Epithelial cell of esophagus (primary cell): ENCODE results near the gene IRGQ.
"Not testable (repeated sequence)": the region's sequence is repeated elsewhere in the genome, so short reads cannot be mapped to it uniquely, and the experiment has no call there.

Experiments
- DNase-seq: peaks from one replicate; pipeline ENCODE4 v3.0.0; 2010; ENCODE audit warnings: low read depth
- H3K4me3 ChIP-seq: 2 replicates; pipeline ENCODE4 v1.5.1; 2011; ENCODE audit warnings: mild to moderate bottlenecking, low read length, control low read depth
- TF ChIP-seq, protein P1 (sequence below): IDR thresholded peaks from 2 replicates; pipeline ENCODE4 v1.5.1; 2011; ENCODE audit warnings: low read depth, mild to moderate bottlenecking, low read length, control low read depth, inconsistent platforms; ENCODE audit not compliant: insufficient read depth; ENCODE audit errors: missing control alignments

Gene IRGQ

DNA sequence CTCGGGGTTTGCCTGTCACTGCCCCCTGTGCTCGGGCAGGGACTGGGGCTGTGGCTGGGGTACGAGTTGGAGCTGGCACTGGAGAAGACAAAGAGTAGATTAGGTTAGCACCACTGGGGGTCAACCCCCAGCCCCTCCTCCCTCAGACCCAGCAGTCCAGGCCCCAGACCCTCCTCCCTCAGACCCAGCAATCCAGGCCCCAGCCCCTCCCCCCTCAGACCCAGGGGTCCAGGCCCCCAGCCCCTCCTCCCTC is 43.8 kb downstream of the IRGQ start:
- TF ChIP-seq, protein P1, sequence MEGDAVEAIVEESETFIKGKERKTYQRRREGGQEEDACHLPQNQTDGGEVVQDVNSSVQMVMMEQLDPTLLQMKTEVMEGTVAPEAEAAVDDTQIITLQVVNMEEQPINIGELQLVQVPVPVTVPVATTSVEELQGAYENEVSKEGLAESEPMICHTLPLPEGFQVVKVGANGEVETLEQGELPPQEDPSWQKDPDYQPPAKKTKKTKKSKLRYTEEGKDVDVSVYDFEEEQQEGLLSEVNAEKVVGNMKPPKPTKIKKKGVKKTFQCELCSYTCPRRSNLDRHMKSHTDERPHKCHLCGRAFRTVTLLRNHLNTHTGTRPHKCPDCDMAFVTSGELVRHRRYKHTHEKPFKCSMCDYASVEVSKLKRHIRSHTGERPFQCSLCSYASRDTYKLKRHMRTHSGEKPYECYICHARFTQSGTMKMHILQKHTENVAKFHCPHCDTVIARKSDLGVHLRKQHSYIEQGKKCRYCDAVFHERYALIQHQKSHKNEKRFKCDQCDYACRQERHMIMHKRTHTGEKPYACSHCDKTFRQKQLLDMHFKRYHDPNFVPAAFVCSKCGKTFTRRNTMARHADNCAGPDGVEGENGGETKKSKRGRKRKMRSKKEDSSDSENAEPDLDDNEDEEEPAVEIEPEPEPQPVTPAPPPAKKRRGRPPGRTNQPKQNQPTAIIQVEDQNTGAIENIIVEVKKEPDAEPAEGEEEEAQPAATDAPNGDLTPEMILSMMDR, result no peak
- no peak overlapping the region for H3K4me3 ChIP-seq
- DNase-seq, result no peak

DNA sequence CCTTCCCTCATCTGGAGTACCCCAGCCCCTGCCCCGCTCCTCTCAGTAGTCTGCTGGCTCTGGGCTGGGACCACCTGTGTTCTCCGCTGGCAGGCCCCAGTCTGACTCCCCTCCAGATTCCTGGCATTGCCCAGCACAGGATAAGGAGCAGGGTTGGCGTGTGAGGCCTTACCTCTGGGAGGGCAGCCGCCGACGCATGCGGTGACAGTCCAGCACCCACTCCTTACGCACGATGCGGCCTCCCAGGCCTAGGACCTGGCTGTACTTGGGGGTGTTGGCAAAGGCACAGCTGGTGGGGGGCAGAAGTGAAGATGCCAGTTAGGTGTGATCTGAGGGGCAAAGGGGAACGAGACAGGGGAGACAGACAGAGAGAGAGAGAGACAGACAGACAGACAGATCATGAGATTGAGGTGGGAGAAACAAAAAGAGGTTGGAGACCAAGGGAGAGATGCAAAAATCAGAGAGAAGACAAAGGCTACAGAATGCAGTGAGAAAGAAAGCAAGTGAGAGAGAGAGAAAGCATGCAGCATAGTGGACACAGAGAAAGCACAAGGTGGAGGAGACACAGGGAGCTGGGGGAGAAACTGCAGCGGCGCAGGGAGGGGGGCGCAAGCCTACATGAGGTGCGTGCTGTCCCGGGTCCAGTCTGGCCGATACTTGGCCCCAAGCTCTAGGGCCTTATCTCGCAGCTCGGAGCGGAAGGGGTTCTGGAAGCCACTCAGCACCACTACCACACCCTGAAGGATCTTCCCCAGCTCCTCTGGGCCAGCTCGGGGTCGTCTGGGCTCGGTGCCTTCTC is 44.3 kb downstream of the IRGQ start:
- TF ChIP-seq, protein P1, result no peak
- no peak for DNase-seq
- no peak overlapping the region for H3K4me3 ChIP-seq

DNA sequence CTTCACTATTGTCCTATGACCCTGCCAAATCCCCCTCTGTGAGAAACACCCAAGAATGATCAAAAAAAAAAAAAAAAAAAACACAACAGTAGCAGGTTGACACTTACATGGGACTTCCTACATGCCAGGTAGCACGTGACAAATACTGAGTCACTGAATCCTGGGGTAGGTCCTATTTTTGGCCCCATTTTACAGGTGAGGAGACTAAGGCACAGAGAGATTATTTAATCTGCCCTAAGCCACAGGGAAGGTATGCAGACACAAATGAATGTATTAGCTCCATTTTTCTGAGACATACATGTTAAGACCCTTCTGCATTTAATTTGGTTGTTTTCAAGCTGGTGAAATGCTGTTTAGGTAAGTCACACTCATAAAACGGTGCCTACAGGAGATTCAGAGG is 47.2 kb downstream of the IRGQ start:
- no peak overlapping the region for H3K4me3 ChIP-seq
- TF ChIP-seq, protein P1, result no peak
- no peak for DNase-seq

GRCh38 chr19:43547926-43548325 is 48.0 kb downstream of the IRGQ start:
- not testable (repeated sequence) for DNase-seq, H3K4me3 ChIP-seq

GRCh38 chr19:43546581-43546980 is 49.4 kb downstream of the IRGQ start:
- DNase-seq, result no peak
- TF ChIP-seq, protein P1, result no peak
- no peak overlapping the region for H3K4me3 ChIP-seq

DNA sequence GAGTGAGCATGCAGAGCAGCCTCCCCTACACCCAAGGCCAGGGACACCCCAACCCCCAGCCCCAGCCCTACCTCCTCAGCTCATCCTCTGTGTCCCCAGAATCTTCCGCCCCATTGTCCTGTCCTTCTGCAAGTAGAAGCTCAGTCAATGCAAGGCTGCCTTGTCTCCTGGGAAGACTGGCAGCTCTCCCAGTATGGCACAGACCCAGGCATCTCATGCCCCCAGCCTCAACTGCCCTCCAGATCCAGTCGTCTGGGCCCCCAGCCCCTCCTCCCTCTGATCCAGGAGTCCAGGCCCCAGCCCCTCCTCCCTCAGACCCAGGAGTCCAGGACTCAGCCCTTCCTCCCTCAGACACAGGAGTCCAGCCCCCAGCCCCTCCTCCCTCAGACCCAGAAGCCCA is 50.0 kb downstream of the IRGQ start:
- H3K4me3 ChIP-seq, result no peak overlapping the region
- TF ChIP-seq, protein P1, result no peak
- no peak for DNase-seq

GRCh38 chr19:43545276-43545675 is 50.7 kb downstream of the IRGQ start:
- H3K4me3 ChIP-seq, result no peak overlapping the region
- DNase-seq, result no peak
- TF ChIP-seq, protein P1, result no peak

GRCh38 chr19:43544077-43544476 is 51.9 kb downstream of the IRGQ start:
- TF ChIP-seq, protein P1, result no peak
- no peak overlapping the region for H3K4me3 ChIP-seq
- no peak for DNase-seq
